Endothelial cell of umbilical vein (primary cell): ENCODE measurements around the gene CFAP20DC. TPM values are rescaled to one million over a fixed set of nuclear protein-coding genes. Genes with fewer than 3 reads are reported as not detected.

Source experiments
- BruUV-seq: library from RNA; stranded (reverse); fragments of 400-500 nt; replicated peaks from 2 replicates; lab custom pipeline; 2021; lab: Mats Ljungman, UMichigan
- CTCF ChIA-PET: fragments of 300-600, 350-600 bp; sonication (Branson Sonifier 250); formaldehyde crosslinking; loops from one replicate; lab custom pipeline; 2021; ENCODE audit warnings: antibody characterized with exemption, inconsistent platforms; lab: Charles Lee
- POLR2A ChIA-PET: fragments of 300-600, 350-600 bp; sonication (Branson Sonifier 250); formaldehyde crosslinking; loops from one replicate; lab custom pipeline; 2021; ENCODE audit warnings: antibody characterized with exemption, inconsistent platforms; lab: Charles Lee
- DNase-seq: peaks from one replicate; pipeline ENCODE4 v3.0.0-alpha.2; 2011; ENCODE audit warnings: low read depth, low spot score
- FAIRE-seq: peaks from 2 replicates; lab custom pipeline; 2011; peaks lifted over from hg19 to GRCh38; lab: Jason Lieb, UNC
- H2AFZ ChIP-seq: 2 replicates; pipeline ENCODE4 v1.6.0; 2012; ENCODE audit warnings: low read depth, low read length, control low read depth, inconsistent platforms
- H3K27ac ChIP-seq: 2 replicates; pipeline ENCODE4 v1.5.1; 2011; ENCODE audit warnings: low read depth, mild to moderate bottlenecking, control low read depth, low read length, moderate library complexity; ENCODE audit not compliant: insufficient read depth
- H3K27me3 ChIP-seq, 2 experiments: 2 replicates each; pipeline versions ENCODE4 v1.6.0 to v1.6.1; 2011; ENCODE audit warnings: low read length in 2 of 2, mixed read lengths in 1 of 2; ENCODE audit not compliant: control insufficient read depth in 2 of 2, insufficient read depth in 2 of 2
- H3K36me3 ChIP-seq, 2 experiments: 2 replicates in 1 of 2; 3 replicates in 1 of 2; pipeline ENCODE4 v1.5.1; 2011; ENCODE audit warnings: low read length in 2 of 2, mild to moderate bottlenecking in 1 of 2, moderate library complexity in 1 of 2; ENCODE audit not compliant: control insufficient read depth in 2 of 2, insufficient read depth in 2 of 2; ENCODE audit errors: extremely low read depth in 1 of 2
- H3K4me1 ChIP-seq: 3 replicates; pipeline ENCODE4 v1.5.1; 2011; ENCODE audit warnings: mild to moderate bottlenecking, low read length; ENCODE audit not compliant: control insufficient read depth, insufficient read depth; ENCODE audit errors: extremely low read depth
- H3K4me2 ChIP-seq: 2 replicates; pipeline ENCODE4 v1.6.1; 2011; ENCODE audit warnings: low read length, control low read depth, mixed read lengths; ENCODE audit not compliant: insufficient read depth
- H3K4me3 ChIP-seq, 3 experiments: fragments of 200-600 bp in 1 of 3; sonication (generic), shearing (Covaris generic) in 1 of 3; replicated peaks in 1 of 3; 2 replicates each; pipeline ENCODE4 v1.5.1; 2011 to 2016; ENCODE audit warnings: control low read depth in 3 of 3, low read length in 3 of 3, mild to moderate bottlenecking in 2 of 3, inconsistent platforms in 1 of 3, low read depth in 1 of 3, moderate library complexity in 1 of 3; ENCODE audit not compliant: insufficient read depth in 1 of 3
- H3K79me2 ChIP-seq: 2 replicates; pipeline ENCODE4 v1.6.0; 2012; ENCODE audit warnings: low read length, inconsistent platforms; ENCODE audit not compliant: control insufficient read depth, insufficient read depth
- H3K9ac ChIP-seq: replicated peaks from 2 replicates; pipeline ENCODE3; 2011; ENCODE audit warnings: low read length, control low read depth; ENCODE audit not compliant: insufficient read depth; ENCODE audit errors: extremely low read depth
- H3K9me1 ChIP-seq: replicated peaks from 3 replicates; pipeline ENCODE4 v1.6.0; 2011; ENCODE audit warnings: mild to moderate bottlenecking, low read length; ENCODE audit not compliant: control insufficient read depth, insufficient read depth; ENCODE audit errors: extremely low read depth
- H3K9me3 ChIP-seq: replicated peaks from 2 replicates; pipeline ENCODE4 v1.5.1; 2012; ENCODE audit warnings: low read length, inconsistent platforms; ENCODE audit not compliant: control insufficient read depth, insufficient read depth
- H4K20me1 ChIP-seq: replicated peaks from 2 replicates; pipeline ENCODE3; 2011; ENCODE audit warnings: mild to moderate bottlenecking, low read length; ENCODE audit not compliant: control insufficient read depth, insufficient read depth; ENCODE audit errors: extremely low read depth
- CTCF ChIP-seq, 2 donors: IDR thresholded peaks; 1 replicate in 1 of 2; 2 replicates in 1 of 2; pipeline ENCODE4 v1.5.1; 2011; ENCODE audit warnings: low read length in 2 of 2, mild to moderate bottlenecking in 2 of 2, moderate library complexity in 2 of 2, control low read depth in 1 of 2, inconsistent platforms in 1 of 2, low read depth in 1 of 2; ENCODE audit not compliant: insufficient read depth in 1 of 2; ENCODE audit errors: extremely low read depth in 1 of 2
- EZH2 ChIP-seq: IDR thresholded peaks from 2 replicates; pipeline ENCODE4 v1.6.1; 2012; ENCODE audit warnings: borderline replicate concordance, low read depth, mild to moderate bottlenecking, moderate library complexity, low read length, inconsistent platforms; ENCODE audit not compliant: severe bottlenecking
- FOS ChIP-seq: IDR thresholded peaks from 2 replicates; pipeline ENCODE4 v1.6.1; 2011; ENCODE audit warnings: mild to moderate bottlenecking, low read length, moderate library complexity, borderline replicate concordance; ENCODE audit not compliant: insufficient read depth
- MAX ChIP-seq: IDR thresholded peaks from 2 replicates; pipeline ENCODE4 v1.6.1; 2011; ENCODE audit not compliant: insufficient read depth, insufficient read length
- POLR2A ChIP-seq: IDR thresholded peaks from 2 replicates; pipeline ENCODE4 v1.6.1; 2012; ENCODE audit warnings: low read depth, mild to moderate bottlenecking, control low read depth, low read length
- POLR2AphosphoS5 ChIP-seq: IDR thresholded peaks from 2 replicates; pipeline ENCODE4 v1.6.1; 2012; ENCODE audit warnings: low read depth, mild to moderate bottlenecking, control low read depth, low read length, moderate library complexity; ENCODE audit not compliant: insufficient read depth
- dilution Hi-C: fragments of 300-500 bp; cut with MboI; formaldehyde crosslinking; loops from one replicate; pipeline ENCODE4 v1.15.0; 2019; ENCODE audit warnings: low sequenced_read_pairs; ENCODE audit not compliant: extremely low pct_ligation_motif_present
- intact Hi-C: fragments of 100-400 bp; cut with micrococcal nuclease; formaldehyde crosslinking; loops from one replicate; pipeline ENCODE4 v1.10.0; 2022
- polyA plus RNA-seq, 4 experiments: library from polyadenylated mRNA; depleted of rRNA in 3 of 4; stranded (reverse) in 3 of 4; unstranded in 1 of 4; fragments of >200 nt; gene quantifications; 2 replicates each; pipeline versions ENCODE4 v1.2.1 to v1.2.3, GENCODE V29; 2011 to 2012; ENCODE audit warnings: missing spikeins in 1 of 4
- total RNA-seq: library from RNA; stranded (reverse); gene quantifications from 2 replicates; pipeline ENCODE4 v1.2.3, GENCODE V29; 2021

CFAP20DC gene
- total and polyA plus RNA-seq, 2 donors (not counting 3 experiments of a cell fraction or from before 2014, with no cell fraction given), result 0.92 to 2.1 TPM

- H3K4me2 ChIP-seq, result no peak overlapping the region
- POLR2A ChIA-PET, result no interaction called here
- no peaks in the 10 kb centered on the region for H3K4me1 ChIP-seq
- H3K9me1 ChIP-seq, result no peaks in the 10 kb centered on the region
- DNase-seq, result no peak
- H4K20me1 ChIP-seq, result no peaks in the 10 kb centered on the region
- TF ChIP-seq EZH2 (no peak), FOS (no peak), CTCF (IDR thresholded peaks at IDR 0.05; ENCODE audit: extremely low read depth in 1 of 2, insufficient read depth in 1 of 2, low read depth in 1 of 2, low read length in 2 of 2) (no peak), POLR2AphosphoS5 (no peak), MAX (no peak), POLR2A (no peak)
- H3K79me2 ChIP-seq, result no peaks in the 10 kb centered on the region
- no peak overlapping the region for H3K27ac ChIP-seq
- H3K4me3 ChIP-seq, result no peak overlapping the region
- FAIRE-seq, result no peak
- dilution Hi-C loops (no loop called here), intact Hi-C loops (no loop called here)
- no peaks in the 10 kb centered on the region for H3K27me3 ChIP-seq
- CTCF ChIA-PET, result no interaction called here
- no peak overlapping the region for H3K9ac ChIP-seq
- H3K9me3 ChIP-seq, result no peaks in the 10 kb centered on the region
- no TSS peak for BruUV-seq
- no peak overlapping the region for H2AFZ ChIP-seq
- no peaks in the 10 kb centered on the region for H3K36me3 ChIP-seq
Observed at GRCh38 chr3:58955308-58955707, 94.5 kb downstream of the CFAP20DC start.
